ENCODE data around the gene P3H4. TPM values are rescaled to one million over a fixed set of nuclear protein-coding genes. Genes with fewer than 3 reads are reported as not detected.
"Not testable (repeated sequence)": the region's sequence is repeated elsewhere in the genome, so short reads cannot be mapped to it uniquely, and the experiment has no call there.

The P3H4 gene
- 0.19 TPM for polyA plus RNA-seq (2012; ENCODE audit: low read depth, missing spikeins)

DNA sequence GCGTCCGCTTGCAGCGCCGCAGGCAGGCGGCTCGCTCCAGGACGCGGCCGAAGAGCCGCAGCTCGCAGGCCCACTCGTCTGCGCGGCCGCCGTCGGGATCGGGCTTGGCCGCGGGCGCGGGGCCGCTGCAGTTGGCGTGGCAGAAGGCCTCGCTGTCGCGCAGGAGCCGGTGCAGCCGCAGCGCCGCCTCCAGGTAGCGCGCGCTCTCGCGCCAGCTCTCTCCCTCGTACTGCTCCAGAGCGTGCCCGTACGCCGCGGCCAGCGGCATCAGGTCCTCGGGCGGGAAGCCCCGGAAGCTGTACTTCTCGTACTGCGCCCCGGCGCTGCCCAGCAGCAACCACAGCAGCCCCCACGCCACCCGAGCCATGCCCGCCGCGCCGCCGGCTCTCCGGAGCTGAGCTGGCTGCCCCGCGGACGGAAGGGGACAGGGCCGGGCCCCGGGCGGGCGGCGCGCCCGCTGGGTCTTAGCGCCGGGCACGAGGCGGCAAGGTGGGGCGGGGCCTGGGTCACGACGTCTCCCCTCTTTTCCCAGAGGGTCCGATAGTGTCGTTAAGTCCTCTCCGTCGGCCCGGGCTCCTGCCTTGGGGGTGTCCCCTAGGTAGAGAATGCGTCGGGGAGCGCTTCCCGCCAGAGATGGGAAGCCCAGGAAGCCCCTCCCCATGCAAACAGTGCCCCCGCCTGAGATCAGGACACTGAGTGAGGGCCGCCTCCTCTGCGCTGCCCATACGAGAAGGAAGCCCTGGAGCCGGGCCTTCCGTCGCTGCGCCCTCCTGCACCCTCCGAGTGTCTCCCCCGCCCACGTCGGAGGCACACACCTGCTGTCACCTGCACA is at the start of gene P3H4:
P3H4 (minus strand) TSS at position 401 of the 832 bp plus-strand sequence; CDS start at position 367, 34 bp downstream.
- FAIRE-seq (peak; percentile 82), DNase-seq (ENCODE audit: insufficient read length, low spot score) (peak; percentile 81)
- TF ChIP-seq PAX5 (IDR thresholded peaks at IDR 0.05; ENCODE audit: insufficient read depth, low read length, severe bottlenecking) (no peak), POLR2A (IDR thresholded peaks at IDR 0.05; ENCODE audit: low read depth, low read length) (no peak), POLR2AphosphoS5 (IDR thresholded peaks at IDR 0.05; ENCODE audit: low read depth, low read length) (no peak), TAF1 (IDR thresholded peaks at IDR 0.05; ENCODE audit: low read depth, low read length) (no peak), SPI1 (IDR thresholded peaks at IDR 0.05; ENCODE audit: low read depth, low read length) (no peak), POU2F2 (IDR thresholded peaks at IDR 0.05; ENCODE audit: low read depth, low read length) (no peak)

DNA sequence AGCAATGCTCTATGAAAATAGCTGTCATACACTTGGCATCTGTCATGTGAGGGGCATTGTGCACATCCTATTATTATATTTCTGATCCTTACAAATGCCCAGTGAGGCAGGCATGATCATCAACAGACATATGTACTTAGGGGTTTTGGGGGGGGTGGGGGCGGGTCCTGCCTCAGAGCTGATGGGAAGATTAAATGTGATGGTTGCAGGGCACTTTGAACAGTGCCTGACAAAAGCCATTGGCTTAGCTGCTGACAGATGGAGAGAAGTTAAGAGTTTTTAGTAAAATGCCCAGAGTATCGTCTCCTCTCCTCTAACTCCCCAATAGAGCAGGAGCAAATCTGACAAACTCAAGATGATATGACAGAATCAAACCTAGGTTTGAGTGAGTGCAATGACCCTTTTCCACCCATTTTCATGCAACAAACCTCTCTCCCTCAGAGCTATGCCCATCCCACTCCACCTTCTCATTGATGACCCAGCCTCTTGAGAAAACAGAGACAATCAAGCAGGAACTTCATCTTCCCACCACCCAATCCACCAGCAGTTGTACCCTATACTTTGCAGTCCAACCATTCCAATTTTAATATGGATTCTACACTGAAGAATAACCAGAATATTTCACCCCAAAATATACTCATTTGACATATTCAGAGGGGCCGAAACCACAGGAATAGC is 48.6 kb upstream of the P3H4 start:
- FAIRE-seq: no peak
- no peak for DNase-seq (ENCODE audit: insufficient read length, low spot score)
- TF ChIP-seq TAF1 (IDR thresholded peaks at IDR 0.05; ENCODE audit: low read depth, low read length) (no peak), POU2F2 (IDR thresholded peaks at IDR 0.05; ENCODE audit: low read depth, low read length) (no peak), POLR2A (IDR thresholded peaks at IDR 0.05; ENCODE audit: low read depth, low read length) (no peak), SPI1 (IDR thresholded peaks at IDR 0.05; ENCODE audit: low read depth, low read length) (no peak), POLR2AphosphoS5 (IDR thresholded peaks at IDR 0.05; ENCODE audit: low read depth, low read length) (no peak), PAX5 (IDR thresholded peaks at IDR 0.05; ENCODE audit: insufficient read depth, low read length, severe bottlenecking) (no peak)

DNA sequence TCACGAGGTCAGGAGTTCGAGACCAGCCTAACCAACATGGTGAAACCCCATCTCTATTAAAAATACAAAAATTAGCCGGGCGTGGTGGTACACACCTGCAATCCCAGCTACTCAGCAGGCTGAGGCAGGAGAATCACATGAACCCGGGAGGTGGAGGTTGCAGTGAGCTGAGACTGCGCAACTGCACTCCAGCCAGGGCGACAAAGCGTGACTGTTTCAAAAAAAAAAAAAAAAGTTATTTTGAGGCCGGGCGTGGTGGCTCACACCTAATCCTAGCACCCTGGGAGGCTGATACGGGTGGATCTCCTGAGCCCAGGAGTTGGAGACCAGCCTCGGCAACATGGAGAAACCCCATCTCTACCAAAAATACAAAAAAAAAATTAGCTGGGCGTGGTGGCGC is 39.6 kb upstream of the P3H4 start:
- FAIRE-seq; DNase-seq (ENCODE audit: insufficient read length, low spot score): not testable (repeated sequence)
- peak; percentile 46 for TF ChIP-seq PAX5 (IDR thresholded peaks at IDR 0.05; ENCODE audit: insufficient read depth, low read length, severe bottlenecking)

- TF ChIP-seq POLR2AphosphoS5 (IDR thresholded peaks at IDR 0.05; ENCODE audit: low read depth, low read length): no peak
- no peak for TF ChIP-seq SPI1 (IDR thresholded peaks at IDR 0.05; ENCODE audit: low read depth, low read length)
- TF ChIP-seq TAF1 (IDR thresholded peaks at IDR 0.05; ENCODE audit: low read depth, low read length): no peak
- TF ChIP-seq POLR2A (IDR thresholded peaks at IDR 0.05; ENCODE audit: low read depth, low read length): no peak
- DNase-seq (ENCODE audit: insufficient read length, low spot score) (no peak), FAIRE-seq (peak; percentile 16)
Measured at GRCh38 chr17:41849251-41849990, 37.7 kb upstream of the P3H4 start.

- TF ChIP-seq POLR2AphosphoS5 (IDR thresholded peaks at IDR 0.05; ENCODE audit: low read depth, low read length): no peak
- TF ChIP-seq PAX5 (IDR thresholded peaks at IDR 0.05; ENCODE audit: insufficient read depth, low read length, severe bottlenecking): no peak
- no peak for TF ChIP-seq TAF1 (IDR thresholded peaks at IDR 0.05; ENCODE audit: low read depth, low read length)
- no peak for TF ChIP-seq POU2F2 (IDR thresholded peaks at IDR 0.05; ENCODE audit: low read depth, low read length)
- no peak for TF ChIP-seq POLR2A (IDR thresholded peaks at IDR 0.05; ENCODE audit: low read depth, low read length)
- TF ChIP-seq SPI1 (IDR thresholded peaks at IDR 0.05; ENCODE audit: low read depth, low read length): no peak
- FAIRE-seq (peak; percentile 35), DNase-seq (ENCODE audit: insufficient read length, low spot score) (no peak)
Measured at GRCh38 chr17:41848788-41849187, 37.0 kb upstream of the P3H4 start.

DNA sequence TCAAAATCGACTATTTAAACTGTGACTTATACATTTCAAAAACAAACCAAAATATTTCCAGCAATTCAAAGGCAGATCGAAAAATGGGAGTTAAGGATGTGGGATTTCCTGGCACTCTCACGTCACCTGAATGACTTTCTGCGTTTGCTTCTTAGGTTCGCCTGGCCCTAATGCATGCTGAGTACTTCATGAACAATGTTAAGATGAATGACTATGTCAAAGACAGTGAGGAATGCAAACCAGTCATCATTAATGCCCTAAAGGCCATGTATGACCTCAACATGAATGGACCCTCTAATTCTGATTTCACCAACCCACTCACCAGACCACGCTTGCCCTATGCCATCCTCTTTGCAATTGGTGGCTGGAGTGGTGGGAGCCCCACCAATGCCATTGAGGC is 33.2 kb upstream of the P3H4 start:
- no peak for TF ChIP-seq POLR2A (IDR thresholded peaks at IDR 0.05; ENCODE audit: low read depth, low read length)
- no peak for TF ChIP-seq PAX5 (IDR thresholded peaks at IDR 0.05; ENCODE audit: insufficient read depth, low read length, severe bottlenecking)
- no peak for TF ChIP-seq SPI1 (IDR thresholded peaks at IDR 0.05; ENCODE audit: low read depth, low read length)
- no peak for TF ChIP-seq TAF1 (IDR thresholded peaks at IDR 0.05; ENCODE audit: low read depth, low read length)
- no peak for TF ChIP-seq POU2F2 (IDR thresholded peaks at IDR 0.05; ENCODE audit: low read depth, low read length)
- TF ChIP-seq POLR2AphosphoS5 (IDR thresholded peaks at IDR 0.05; ENCODE audit: low read depth, low read length): no peak
- no peak for DNase-seq (ENCODE audit: insufficient read length, low spot score)
- no peak for FAIRE-seq

- FAIRE-seq: not testable (repeated sequence)
Measured at GRCh38 chr17:41840781-41841180, 29.0 kb upstream of the P3H4 start.

GRCh38 chr17:41839448-41839847 is 27.7 kb upstream of the P3H4 start:
- FAIRE-seq: not testable (repeated sequence)

More at GRCh38 chr17:41840781-41841180, 29.0 kb upstream of the P3H4 start:
- not testable (repeated sequence) for DNase-seq (ENCODE audit: insufficient read length, low spot score)

DNA sequence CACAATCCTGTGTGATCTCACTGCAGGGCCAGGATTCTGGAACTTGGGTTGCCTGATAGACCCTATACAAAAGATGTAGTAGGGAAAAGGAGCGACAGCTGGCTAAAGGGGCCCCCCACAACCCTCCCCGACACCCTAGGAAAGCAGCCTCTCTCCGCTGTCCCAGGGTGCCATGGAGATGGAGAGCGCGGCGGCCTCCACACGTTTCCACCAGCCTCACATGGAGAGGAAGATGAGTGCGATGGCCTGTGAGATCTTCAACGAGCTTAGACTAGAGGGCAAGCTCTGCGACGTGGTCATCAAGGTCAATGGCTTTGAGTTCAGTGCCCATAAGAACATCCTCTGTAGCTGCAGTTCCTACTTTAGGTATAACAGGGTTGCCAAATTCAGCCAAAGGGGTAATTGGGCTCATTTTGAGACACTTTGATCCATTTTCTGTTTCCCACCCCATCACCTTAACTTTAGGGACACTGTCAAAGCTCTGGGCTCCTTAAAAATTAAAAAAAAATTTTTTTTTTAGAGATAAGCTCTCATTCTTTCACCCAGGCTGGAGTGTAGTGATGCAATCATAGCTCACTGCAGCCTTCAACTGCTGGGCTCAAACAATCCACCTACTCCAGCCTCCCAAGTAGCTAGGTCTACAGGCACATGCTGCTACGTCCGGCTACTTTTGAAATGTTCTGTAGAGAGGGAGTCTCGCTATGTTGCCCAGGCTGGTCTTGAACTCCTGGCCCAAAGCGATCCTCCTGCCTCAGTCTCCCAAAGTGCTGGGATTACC is 26.2 kb upstream of the P3H4 start, which contains the start of gene KLHL10:
KLHL10 (plus strand) TSS at position 65 of the 778 bp plus-strand sequence; CDS start at position 173, 108 bp downstream.
- FAIRE-seq (no peak), DNase-seq (ENCODE audit: insufficient read length, low spot score) (no peak)
- TF ChIP-seq POLR2A (IDR thresholded peaks at IDR 0.05; ENCODE audit: low read depth, low read length) (no peak), SPI1 (IDR thresholded peaks at IDR 0.05; ENCODE audit: low read depth, low read length) (no peak), POU2F2 (IDR thresholded peaks at IDR 0.05; ENCODE audit: low read depth, low read length) (no peak), POLR2AphosphoS5 (IDR thresholded peaks at IDR 0.05; ENCODE audit: low read depth, low read length) (no peak), PAX5 (IDR thresholded peaks at IDR 0.05; ENCODE audit: insufficient read depth, low read length, severe bottlenecking) (no peak), TAF1 (IDR thresholded peaks at IDR 0.05; ENCODE audit: low read depth, low read length) (no peak)

More at GRCh38 chr17:41839448-41839847, 27.7 kb upstream of the P3H4 start:
- not testable (repeated sequence) for DNase-seq (ENCODE audit: insufficient read length, low spot score)

All from GM12891 (cell line).